ENCODE data around the gene DSTN.

DNA sequence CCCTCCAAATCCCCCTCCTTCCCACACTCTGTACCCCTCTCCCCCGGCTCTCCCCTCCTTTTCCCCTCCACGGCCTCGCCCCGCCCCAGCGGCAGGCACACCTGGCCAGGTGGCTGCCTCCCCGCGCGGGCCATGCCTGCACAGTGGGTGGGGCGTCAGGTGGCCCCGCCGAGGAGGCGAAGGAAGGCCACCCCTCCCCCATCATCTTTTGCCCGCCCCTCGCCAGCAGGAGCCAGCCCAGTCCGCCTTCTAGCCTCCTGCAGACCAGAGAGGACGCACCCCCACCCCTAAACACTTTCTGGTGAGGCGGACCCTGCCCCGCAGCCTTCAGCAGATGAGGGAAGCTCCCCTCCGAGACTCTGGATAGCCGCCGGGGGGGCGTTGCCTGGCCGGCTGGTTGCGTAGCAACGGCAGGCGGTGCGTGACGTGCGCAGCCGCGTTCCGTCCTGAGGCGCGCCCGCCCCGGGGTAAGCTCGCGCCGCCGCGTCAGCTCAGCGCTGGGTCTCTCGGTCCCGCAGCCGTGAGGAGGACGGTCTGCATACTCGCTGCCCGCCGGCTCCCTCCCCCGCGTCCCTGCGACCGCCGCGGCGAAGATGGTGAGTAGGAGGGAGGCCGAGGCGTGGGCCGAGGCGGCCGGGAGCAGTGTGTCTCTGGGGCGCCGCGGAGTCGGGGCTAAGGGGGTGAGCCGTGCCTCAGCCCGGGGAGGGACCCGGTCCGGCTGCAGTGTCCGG is at the start of gene DSTN:
- TF ChIP-seq, protein P1, sequence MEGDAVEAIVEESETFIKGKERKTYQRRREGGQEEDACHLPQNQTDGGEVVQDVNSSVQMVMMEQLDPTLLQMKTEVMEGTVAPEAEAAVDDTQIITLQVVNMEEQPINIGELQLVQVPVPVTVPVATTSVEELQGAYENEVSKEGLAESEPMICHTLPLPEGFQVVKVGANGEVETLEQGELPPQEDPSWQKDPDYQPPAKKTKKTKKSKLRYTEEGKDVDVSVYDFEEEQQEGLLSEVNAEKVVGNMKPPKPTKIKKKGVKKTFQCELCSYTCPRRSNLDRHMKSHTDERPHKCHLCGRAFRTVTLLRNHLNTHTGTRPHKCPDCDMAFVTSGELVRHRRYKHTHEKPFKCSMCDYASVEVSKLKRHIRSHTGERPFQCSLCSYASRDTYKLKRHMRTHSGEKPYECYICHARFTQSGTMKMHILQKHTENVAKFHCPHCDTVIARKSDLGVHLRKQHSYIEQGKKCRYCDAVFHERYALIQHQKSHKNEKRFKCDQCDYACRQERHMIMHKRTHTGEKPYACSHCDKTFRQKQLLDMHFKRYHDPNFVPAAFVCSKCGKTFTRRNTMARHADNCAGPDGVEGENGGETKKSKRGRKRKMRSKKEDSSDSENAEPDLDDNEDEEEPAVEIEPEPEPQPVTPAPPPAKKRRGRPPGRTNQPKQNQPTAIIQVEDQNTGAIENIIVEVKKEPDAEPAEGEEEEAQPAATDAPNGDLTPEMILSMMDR (IDR thresholded peaks at IDR 0.05), result no peak
- TF ChIP-seq POLR2AphosphoS5 (IDR thresholded peaks at IDR 0.05; ENCODE audit: insufficient read depth in 1 of 2, low read depth in 1 of 2) (peak in 1 of 2 donors; percentile 98), POLR2A (IDR thresholded peaks at IDR 0.05) (peak in 1 of 2 donors; percentile 96)
